AG10803 (cell line): ENCODE measurements around the gene EPB41L4B.

ENCODE experiments used
- DNase-seq: peaks from one replicate; pipeline ENCODE4 v3.0.0; 2010; ENCODE audit warnings: low read depth
- H3K4me3 ChIP-seq: 2 replicates; pipeline ENCODE4 v1.5.1; 2011; ENCODE audit warnings: mild to moderate bottlenecking, low read length, control low read depth
- CTCF ChIP-seq: conservative IDR thresholded peaks from 2 replicates; pipeline ENCODE4 v1.5.1; 2011; ENCODE audit warnings: mild to moderate bottlenecking, low read length, control low read depth, inconsistent platforms

EPB41L4B gene

GRCh38 chr9:109251080-109251775 is 69.6 kb downstream of the EPB41L4B start:
- TF ChIP-seq CTCF = no peak
- H3K4me3 ChIP-seq = no peak overlapping the region
- DNase-seq = peak; percentile 18

GRCh38 chr9:109250771-109251079 is 70.1 kb downstream of the EPB41L4B start:
- TF ChIP-seq CTCF = no peak
- no peak overlapping the region for H3K4me3 ChIP-seq
- no peak for DNase-seq

- TF ChIP-seq CTCF = no peak
These were observed 70.5 kb downstream of the EPB41L4B start for GRCh38 chr9:109250311-109250741.

GRCh38 chr9:109249615-109250014 is 71.2 kb downstream of the EPB41L4B start:
- no peak for DNase-seq
- TF ChIP-seq CTCF = no peak
- H3K4me3 ChIP-seq = no peak overlapping the region

More at GRCh38 chr9:109250311-109250741, 70.5 kb downstream of the EPB41L4B start:
- no peak for DNase-seq
- no peak overlapping the region for H3K4me3 ChIP-seq

GRCh38 chr9:109248133-109248581 is 72.7 kb downstream of the EPB41L4B start:
- H3K4me3 ChIP-seq = no peak overlapping the region
- TF ChIP-seq CTCF = peak; percentile 34
- peak; percentile 64 for DNase-seq

- TF ChIP-seq CTCF = no peak
- no peak overlapping the region for H3K4me3 ChIP-seq
- no peak for DNase-seq
These were observed 73.6 kb downstream of the EPB41L4B start for GRCh38 chr9:109247228-109247627.

GRCh38 chr9:109246533-109246932 is 74.3 kb downstream of the EPB41L4B start:
- TF ChIP-seq CTCF = no peak
- no peak overlapping the region for H3K4me3 ChIP-seq
- no peak for DNase-seq
